Bone marrow (tissue), 2 donors: ENCODE measurements around the gene HRAS.
A peak's percentile ranks its signal among the peaks of the same experiment; 100 is the strongest.

Experiments used
- DNase-seq, 2 donors: peaks; one replicate each; lab custom pipeline; 2025; lab: John Stamatoyannopoulos, UW

Gene HRAS

DNA sequence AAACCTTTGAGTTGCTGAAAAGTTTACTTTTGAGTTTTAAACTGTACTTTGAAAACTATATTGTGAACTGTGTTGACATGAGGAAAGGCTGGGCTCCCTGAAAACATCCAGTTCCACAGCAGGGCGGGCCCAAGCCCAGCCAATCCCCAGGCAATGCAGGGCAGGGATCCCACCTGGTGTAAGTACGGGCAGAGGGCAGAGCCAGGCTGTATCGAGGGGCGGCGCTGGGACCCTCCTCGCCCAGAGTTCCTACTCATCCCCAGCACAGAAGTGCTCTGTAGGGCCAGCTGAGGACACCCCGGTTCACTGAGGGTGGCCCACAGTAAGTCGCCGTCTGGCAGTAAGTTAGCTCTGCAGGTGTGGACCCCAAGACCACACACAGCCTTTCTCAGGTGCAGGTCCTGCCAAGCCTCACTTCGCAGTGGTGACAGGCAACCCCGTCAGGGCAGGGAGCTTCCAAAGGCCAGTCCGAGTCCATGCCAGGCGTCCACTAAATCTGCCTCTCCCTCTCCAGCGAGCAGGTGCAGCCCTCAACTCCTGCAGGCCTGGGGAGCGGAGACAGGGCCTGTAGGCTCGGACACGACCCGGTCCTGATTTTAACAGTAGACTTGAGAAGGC lies 31.7 kb upstream of the HRAS start:
- DNase-seq: no peak

DNA sequence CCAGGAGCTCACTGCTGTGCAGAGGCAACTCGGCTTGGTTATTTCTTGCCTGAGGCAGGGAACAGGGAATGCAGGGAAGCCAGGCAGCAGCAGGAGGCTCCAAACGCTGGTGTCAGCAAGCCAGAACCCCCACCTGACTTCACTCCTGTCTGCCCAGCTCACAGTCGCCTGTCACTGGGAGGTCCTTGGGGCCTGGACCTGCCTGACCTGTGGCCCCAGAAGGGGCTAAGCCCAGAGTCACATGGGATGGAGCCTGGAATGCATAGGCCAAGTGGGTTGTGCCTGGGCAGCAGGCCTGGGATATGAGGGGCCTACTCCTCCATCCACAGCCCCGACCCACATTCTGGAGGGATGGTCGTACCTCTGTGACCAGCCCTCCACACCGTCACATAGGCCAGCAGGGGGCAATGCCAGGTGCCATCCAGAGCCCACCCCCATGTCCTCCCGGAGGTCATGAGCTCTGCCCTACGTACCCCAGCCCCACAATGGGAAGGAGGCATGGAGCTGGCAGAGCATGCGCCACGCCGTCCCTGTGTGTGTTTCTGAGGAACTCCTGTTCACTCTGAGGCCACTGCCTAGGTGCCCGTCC lies 30.6 kb upstream of the HRAS start:
- DNase-seq: no peak

DNA sequence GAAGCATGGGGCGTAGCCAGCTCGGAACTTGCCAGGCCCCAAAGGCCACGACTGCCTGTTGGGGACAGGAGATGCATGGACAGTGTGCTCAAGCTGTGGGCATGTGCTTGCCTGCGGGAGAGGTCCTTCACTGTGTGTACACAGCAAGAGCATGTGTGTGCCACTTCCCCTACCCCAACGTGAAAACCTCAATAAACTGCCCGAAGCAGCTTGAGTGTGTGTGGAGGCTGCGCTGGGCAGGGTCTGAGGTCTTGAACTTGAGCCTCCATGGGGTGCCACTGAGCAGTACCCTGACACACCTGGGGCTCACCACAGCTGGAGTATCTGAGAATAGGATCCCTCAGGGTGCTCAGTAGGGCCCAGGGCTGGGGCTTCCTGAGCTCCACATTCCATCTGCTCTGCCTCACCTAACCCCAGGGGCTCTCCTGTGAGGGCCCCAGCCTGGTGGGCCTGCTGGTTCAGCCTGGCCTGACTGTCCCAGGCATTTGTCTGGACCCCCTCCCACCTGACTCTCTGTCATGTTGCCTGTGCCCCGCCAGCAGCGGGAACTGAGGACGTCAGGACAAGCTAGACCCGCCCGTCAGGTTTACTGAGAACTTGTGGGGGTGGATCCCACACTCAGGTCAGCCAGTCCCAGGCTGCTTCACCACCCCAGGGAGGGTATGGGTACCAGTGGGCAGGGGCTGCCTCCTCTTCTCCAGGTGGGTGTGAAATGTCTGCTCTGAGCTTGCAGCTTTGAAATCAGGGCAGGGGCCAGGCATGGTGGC lies 28.6 kb upstream of the HRAS start:
- DNase-seq: no peak

DNA sequence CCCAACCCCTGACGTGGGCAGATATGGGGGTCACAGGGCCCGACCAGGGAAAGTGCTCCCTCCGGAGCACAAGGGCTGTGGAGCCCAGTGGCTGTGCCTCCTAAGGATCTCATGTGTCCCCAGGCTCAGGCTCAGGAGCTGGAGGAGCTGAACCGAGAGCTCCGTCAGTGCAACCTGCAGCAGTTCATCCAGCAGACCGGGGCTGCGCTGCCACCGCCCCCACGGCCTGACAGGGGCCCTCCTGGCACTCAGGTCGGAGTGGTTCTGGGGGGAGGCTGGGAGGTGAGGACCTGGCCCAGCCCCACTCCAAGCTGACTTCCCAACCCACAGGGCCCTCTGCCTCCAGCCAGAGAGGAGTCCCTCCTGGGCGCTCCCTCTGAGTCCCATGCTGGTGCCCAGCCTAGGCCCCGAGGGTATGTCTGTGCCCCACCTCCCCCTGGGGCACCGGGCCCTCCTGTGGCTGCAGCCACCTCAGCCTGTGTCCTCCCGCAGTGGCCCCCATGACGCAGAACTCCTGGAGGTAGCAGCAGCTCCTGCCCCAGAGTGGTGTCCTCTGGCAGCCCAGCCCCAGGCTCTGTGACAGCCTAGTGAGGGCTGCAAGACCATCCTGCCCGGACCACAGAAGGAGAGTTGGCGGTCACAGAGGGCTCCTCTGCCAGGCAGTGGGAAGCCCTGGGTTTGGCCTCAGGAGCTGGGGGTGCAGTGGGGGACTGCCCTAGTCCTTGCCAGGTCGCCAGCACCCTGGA lies 27.9 kb upstream of the HRAS start:
- no peak for DNase-seq

DNA sequence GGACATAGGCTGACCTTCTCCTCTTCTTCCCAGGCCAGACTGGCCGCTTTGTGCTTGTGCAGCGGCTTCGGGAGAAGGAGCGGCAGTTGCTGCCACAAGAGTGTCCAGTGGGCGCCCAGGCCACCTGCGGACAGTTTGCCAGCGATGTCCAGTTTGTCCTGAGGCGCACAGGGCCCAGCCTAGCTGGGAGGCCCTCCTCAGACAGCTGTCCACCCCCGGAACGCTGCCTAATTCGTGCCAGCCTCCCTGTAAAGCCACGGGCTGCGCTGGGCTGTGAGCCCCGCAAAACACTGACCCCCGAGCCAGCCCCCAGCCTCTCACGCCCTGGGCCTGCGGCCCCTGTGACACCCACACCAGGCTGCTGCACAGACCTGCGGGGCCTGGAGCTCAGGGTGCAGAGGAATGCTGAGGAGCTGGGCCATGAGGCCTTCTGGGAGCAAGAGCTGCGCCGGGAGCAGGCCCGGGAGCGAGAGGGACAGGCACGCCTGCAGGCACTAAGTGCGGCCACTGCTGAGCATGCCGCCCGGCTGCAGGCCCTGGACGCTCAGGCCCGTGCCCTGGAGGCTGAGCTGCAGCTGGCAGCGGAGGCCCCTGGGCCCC lies 26.8 kb upstream of the HRAS start:
- no peak for DNase-seq

DNA sequence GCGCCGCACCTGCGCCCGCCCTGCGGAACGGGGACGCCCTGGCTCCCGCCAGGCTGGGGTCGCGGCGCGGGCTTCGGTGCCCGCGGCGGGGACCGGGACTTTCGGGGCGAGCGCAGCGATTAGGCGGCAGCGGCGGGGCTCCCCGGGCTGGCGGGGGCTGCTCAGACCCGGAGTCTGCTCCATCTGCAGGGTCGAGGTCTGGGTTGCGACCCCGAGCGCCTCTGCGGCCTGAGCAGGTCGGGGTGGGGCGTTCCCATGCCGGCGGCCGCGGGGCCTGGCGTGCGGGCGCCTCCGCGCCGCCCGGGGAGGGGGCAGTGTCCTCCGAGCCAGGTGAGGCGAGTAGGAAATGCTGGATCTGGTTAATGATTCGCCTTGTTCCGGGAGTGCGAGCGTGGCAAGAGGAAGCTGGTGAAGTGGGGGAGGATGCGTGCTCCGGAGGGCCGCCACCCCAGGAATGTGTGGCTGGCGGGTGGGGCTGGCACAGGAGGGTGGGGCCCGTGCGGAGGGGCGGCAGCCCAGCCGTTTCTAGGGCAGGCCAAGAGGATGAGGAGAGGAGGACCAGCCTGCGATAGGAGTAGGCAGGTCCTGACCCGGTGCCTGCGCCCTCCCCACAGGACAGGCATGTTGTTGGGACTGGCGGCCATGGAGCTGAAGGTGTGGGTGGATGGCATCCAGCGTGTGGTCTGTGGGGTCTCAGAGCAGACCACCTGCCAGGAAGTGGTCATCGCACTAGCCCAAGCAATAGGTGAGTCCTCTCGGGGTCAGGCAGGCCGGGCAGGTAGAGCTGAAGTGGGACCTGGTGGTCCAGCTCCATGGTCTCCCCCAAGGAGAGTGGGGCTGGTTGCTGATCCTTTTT lies 26.0 kb upstream of the HRAS start:
- DNase-seq: peak in 1 of 2 donors; percentile 10

DNA sequence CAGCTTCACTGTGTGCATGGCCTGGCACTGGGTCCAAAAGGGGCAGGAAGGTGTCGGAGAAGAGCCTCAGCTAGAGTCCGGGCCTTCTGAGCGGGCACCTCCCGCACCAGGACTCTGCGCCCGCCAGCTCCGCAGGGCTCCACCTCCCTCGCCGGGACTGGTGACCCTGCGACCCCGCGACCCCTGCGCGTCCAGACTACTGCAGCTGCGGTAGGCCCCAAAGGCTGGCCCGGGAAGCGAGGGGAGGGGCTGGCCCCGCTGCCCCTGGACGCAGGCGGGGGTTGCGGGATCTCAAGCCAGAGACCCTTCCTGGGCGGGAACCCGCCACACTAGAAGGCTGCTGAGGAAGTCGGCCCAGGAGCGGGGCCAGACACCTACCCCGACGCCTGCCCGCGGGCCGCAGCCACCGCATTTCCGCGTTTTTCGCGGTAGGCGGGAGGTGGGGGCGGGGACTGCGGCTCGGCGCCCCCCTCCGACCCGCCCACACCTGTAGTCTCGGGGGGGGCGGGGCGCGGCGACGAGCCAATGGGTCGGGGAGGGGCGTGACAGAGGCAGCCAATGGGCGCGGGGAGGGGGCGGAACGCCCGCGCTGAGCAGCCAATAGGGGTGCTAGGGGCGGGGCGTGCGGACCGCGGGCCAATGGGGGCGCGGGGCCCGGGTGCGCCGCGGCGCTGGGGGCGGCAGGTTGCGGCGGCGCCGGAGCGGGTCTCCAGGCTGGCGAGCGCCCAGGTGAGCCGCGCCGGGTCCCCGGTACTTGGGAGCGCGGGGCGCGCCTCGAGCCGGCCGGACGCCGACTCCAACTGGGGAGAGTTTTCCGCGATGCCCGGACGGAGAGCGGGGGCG lies 25.1 kb upstream of the HRAS start, which contains the start of the genes LMNTD2 and RASSF7:
LMNTD2 (minus strand) TSS at position 434 of the 843 bp plus-strand sequence; CDS start at position 412, 22 bp downstream.
RASSF7 (plus strand) TSS at position 666 of the 843 bp plus-strand sequence. CDS start 799 bp downstream, outside the sequence.
- peak; percentile 73 to 83 for DNase-seq

DNA sequence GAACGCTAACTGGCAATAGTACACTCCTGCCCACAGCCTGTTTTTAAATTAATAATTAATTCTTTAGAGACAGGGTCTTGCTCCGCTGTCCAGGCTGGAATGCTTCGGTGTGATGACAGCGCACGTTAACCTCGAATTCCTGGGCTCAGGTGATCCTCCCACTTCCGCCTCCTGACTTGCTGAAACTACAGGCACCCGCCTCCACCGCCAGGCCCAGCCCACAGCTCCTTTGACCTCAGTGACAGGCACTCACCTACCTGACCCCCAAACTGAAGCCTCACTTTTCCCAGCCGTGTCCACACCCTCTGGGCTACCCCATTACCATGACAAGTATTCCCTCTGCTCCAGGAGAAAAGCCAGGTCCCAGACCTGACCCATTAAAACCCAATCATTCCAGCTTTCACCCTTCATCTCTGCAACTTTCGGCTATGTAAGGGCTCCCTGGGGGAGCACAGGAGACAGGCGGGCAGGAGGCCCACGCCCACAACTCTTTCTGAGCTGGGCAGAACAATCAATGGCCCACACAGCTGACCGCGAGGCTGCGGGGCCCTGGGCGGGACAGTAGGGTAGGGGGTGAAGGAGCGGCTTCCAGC lies 24.4 kb upstream of the HRAS start:
- no peak for DNase-seq

DNA sequence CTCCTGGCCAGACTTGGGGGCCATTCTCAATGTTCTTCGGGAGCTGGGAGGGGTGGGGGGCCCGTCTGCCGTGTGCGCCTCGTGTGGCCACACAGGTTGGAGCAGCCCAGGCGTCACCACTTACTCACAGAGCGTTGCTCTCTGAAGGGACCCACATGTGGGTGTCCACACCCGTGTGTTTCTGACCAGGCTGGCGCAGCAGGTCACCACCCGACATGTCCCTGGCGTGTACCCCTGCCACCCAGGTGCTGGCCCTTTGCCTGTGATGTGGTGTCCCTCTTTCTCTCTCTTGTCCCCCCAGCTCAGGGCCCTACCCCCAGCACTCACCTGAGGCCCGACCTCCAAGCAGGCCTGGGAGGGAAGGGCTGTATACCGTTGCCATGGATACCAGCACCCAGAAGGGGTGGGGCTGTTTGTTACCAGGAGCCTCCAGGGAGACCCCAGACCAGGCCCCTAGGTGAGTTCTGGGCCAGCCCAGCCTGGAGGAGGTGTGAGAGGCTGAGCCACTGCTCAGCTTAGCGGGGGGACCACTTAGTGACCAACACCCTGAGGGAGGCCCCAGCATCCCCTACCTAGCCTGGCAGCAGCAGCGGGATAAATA lies 23.7 kb upstream of the HRAS start:
- DNase-seq: no peak

DNA sequence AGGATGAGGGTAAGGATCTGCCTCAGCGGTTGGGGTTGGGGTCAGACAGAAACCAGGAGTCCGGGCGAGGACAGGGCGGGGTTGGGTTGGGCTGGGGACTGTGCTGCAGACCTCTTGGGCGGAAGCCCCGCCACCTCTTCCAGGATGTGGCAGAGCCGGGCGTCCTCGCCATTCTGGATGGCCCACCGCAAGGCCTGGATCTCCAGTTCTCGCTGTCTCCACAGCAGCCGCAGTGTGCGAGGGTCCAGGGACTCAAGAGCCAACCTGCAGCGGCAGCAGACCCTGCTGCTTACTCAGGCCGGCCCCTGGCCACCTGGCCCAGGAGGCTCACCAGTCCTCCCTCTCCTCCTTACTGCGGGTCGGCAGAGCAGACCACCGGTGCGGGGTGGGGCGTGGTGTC lies 23.1 kb upstream of the HRAS start:
- DNase-seq: no peak

DNA sequence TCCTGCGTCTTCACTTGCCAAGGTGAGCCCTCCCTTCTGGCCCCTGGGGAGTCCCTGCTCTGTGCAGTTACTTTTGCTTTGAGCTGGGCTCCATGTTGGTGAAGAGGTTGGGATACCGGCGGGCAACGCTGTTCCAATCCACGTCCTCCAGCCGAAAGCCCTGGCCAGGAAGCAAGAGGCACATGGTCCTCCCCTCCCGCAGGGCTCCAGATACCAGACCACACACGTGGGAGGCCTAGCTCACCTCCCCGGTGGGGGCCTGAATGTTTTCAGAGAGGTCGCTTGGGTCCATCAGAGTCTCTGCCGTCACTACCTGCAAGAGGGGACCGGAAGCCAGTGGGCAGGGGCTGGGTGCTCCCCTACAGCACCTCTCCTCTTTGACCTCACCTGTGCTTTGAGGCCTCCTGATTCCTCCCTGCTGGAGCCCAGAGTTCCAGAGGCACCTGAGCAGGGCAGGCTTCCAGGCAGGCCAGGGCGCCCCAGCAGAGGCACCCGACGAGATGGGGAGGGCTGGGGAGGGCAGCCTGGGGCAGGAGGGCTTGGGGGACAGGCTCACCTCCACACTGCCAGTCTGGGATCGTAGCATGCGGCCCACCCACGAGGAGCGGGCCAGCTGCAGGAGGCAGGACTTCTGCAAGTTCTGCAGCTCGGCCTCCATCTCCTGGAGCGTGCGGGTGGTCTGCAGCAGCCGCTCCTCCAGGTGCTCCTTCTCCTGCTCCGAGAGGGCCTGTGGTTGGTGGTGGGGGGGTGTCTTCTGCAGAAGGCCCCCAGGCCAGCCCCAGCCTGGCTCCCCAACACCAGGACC lies 22.2 kb upstream of the HRAS start:
- no peak for DNase-seq

DNA sequence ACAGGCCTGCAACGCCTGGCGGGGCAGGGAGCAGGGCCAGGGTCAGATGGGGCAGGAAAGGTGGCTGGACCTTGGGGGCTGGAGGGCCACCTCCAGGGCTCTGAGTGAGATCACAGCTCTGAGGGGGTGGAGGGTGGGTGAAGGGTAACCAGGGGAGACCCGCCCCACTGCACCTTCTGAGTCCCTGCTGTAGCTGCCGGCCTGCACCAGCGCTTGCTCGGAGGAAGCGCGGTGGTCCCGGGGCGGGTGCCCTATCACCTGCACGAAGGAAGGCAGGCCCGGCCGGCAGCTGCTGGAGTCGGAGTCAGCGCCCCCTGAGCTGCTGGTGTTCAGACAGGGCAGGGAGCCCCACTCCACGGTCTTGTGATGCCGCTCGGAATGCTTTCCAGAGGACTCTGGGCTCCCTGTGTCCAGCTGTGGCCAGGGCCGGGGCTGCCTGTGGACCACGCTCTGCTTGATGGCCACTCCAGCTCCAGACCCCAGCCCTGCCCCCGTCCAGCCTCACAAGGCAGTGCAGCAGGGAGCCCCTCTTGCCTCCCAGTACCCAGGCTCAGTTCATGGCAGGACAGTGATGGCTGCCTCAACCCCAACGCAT lies 21.4 kb upstream of the HRAS start:
- DNase-seq: no peak

DNA sequence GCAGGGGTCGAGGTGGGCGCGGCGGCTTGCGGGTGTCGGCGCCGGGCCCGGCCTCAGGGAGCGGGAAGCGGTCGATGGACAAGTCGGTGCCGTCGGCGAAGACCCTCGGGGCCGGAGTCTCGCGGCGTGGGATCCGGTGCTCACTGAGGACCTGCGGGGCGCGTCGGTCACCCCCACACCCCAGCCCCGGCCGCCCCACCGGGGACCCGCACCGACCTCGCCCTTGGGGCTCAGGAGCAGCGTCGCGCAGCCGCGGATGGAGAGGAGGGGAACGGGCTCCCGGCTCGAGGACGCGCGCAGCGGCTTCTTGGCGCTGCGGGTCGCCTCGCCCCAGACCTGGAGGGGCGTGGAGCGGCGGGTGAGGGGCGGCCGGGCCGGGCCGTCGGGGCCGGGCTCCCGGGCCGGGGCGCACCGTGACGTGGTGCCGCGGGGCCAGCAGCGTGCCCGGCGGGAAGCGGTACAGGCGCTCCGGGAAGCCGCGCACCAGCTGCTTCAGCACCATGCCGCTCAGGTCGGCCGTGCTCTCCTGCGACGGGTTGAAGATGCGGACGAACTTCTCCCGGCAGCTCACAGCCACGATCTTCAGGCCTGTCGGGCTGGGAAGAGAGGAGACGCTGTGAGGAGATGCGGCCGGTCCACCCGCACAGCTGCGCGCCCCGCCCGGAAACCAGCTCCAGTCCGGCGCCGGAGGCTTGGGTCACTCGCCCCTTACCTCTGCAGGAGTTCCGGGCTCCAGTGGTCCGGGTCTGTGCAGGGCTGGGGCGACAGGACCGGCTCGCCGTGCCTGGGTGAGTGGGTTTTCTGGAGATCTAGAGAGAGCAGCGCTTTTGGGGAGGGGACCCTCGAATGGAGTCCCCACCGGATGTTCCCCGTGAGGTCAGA lies 20.6 kb upstream of the HRAS start:
- no peak for DNase-seq

DNA sequence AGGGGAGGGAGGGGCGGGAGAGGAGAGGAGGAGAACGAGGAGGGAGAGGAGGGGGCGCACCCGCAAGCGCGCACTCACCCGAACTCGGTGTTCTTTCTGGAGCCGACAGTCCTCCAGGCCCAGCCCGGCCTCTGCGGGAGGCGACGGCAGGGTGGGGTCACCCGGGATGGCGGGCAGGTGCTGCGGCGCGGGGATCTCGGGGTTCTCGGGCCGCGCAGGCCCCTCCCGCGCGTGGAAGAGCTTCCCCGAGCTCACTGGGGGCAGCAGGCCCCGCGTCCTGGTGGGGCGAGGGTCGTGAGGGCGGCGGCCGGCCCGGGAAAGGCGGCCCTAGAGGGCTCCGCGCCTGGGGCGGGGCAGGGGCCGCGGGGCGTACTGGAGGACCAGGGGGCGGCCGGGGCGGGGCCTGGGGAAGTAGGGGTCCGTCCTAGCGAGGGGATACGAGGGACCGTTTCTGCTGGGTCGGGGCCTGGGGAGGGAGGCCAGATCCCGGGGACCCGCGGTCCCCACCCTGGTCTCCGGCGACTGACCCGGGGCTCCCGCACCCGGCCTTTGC lies 19.9 kb upstream of the HRAS start:
- DNase-seq: no peak

DNA sequence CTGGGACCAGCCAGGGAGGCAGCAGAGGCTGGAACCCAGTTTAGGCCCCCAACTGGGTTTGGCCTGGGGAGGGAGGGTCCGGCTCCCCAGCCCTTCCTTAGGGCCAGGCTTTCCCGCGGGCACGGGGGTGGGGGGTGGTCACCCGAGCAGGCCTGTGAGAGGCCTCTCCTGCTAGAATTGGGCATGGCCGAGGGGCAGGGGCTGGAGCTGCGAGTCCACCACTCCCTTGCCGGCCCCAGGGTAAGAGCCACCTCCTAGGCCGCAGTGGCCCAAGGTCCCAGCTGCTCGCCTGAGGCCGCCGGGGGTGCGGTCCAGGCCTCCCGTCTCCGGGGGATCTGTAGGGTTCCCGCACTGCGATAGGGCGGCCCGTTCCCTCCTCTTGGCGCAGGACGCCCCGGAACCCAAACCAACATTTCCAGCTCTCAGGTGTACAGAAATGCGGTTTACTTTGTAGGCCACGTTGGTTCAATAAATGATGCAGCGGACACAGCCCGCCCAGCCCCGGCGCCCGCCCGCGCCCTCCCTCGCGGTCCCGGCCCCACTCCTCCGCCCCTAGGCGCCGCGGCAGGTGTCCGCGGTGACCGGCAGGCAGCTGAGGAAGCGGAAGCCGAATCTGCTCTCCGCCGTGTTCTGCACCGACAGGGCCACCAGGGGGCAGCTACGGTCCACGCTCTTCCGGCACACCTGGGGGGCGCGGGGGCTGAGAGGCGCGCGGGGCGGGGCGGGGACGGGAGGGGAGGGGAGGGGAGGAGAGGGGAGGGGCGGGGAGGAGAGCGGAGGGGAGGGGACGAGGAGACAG lies 19.3 kb upstream of the HRAS start:
- no peak for DNase-seq

DNA sequence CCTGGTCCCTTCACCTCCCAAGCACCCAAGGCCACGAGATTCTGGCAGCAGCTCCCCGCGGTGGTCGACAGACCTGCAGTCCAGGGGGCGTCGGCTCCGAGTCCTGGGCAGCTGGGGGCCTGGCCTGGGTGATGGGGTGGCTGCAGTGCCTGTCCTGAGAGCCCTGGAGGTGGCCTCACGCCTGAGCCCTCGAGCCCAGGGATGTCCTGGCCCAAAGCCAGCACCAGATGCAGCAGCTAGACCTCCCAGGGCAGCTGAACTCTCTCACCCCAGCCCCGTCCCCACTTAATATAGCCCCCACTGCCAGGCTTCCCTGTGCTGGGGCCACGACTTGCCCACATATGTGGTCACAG lies 18.6 kb upstream of the HRAS start:
- no peak for DNase-seq
